Smooth muscle cell (in vitro differentiated cells): ENCODE data around the gene DENND6B. TPM values are rescaled to one million over a fixed set of nuclear protein-coding genes. Genes with fewer than 3 reads are reported as not detected.

ENCODE experiments used
- DNase-seq: peaks from one replicate; lab custom pipeline; 2025; ENCODE audit not compliant: unreplicated experiment; lab: John Stamatoyannopoulos, UW
- H2AFZ ChIP-seq: fragments of 200-600 bp; sonication (generic); 2 replicates; pipeline ENCODE4 v1.6.0; 2016; ENCODE audit warnings: antibody characterized with exemption, low read depth, mild to moderate bottlenecking
- H3F3A ChIP-seq: fragments of 200-600 bp; sonication (generic); 2 replicates; pipeline ENCODE4 v1.6.0; 2017; ENCODE audit warnings: antibody characterized with exemption, low read depth
- H3K27ac ChIP-seq: fragments of 200-600 bp; sonication (generic); 2 replicates; pipeline ENCODE4 v1.5.1; 2016; ENCODE audit warnings: low read depth, mild to moderate bottlenecking
- H3K27me3 ChIP-seq: fragments of 200-600 bp; sonication (generic); 2 replicates; pipeline ENCODE4 v1.6.1; 2016; ENCODE audit warnings: low read depth, mild to moderate bottlenecking
- H3K36me3 ChIP-seq: fragments of 200-600 bp; sonication (generic); 2 replicates; pipeline ENCODE4 v1.5.1; 2016; ENCODE audit warnings: low read depth
- H3K4me1 ChIP-seq: fragments of 200-600 bp; sonication (generic); 2 replicates; pipeline ENCODE4 v1.5.1; 2016; ENCODE audit warnings: low read depth
- H3K4me2 ChIP-seq: fragments of 200-600 bp; sonication (generic); 2 replicates; pipeline ENCODE4 v1.6.0; 2016; ENCODE audit warnings: mild to moderate bottlenecking
- H3K4me3 ChIP-seq: fragments of 200-600 bp; sonication (generic); 2 replicates; pipeline ENCODE4 v1.5.1; 2016; ENCODE audit warnings: mild to moderate bottlenecking
- H3K79me2 ChIP-seq: fragments of 200-600 bp; sonication (generic); 2 replicates; pipeline ENCODE4 v1.6.0; 2016; ENCODE audit warnings: low read depth, mild to moderate bottlenecking
- H3K9ac ChIP-seq: fragments of 200-600 bp; sonication (generic); 2 replicates; pipeline ENCODE4 v1.6.0; 2016; ENCODE audit warnings: low read depth
- H3K9me3 ChIP-seq: fragments of 200-600 bp; sonication (generic); replicated peaks from 2 replicates; pipeline ENCODE4 v1.5.1; 2016; ENCODE audit warnings: low read depth
- H4K20me1 ChIP-seq: fragments of 200-600 bp; sonication (generic); 2 replicates; pipeline ENCODE4 v1.6.0; 2016; ENCODE audit warnings: low read depth
- WGBS: methylation state at CpG from one replicate; pipeline ENCODE4 v1.1.7; 2016; ENCODE audit warnings: low lambda C conversion rate; 5-methylcytosine and 5-hydroxymethylcytosine counted together
- polyA plus RNA-seq: library from polyadenylated mRNA; unstranded; fragments of >200 nt; fragmentation: Nextera tagmentation; extraction: Ambion mirVana; gene quantifications from 2 replicates; pipeline ENCODE4 v1.2.1, GENCODE V29; 2016
- total RNA-seq: library from RNA; depleted of rRNA; stranded (reverse); fragments of >200 nt; gene quantifications from 2 replicates; pipeline ENCODE4 v1.2.3, GENCODE V29; 2014
- TF ChIP-seq, protein P1 (sequence below): fragments of 200-600 bp; sonication (generic); IDR thresholded peaks from 2 replicates; pipeline ENCODE4 v1.5.1; 2017; ENCODE audit warnings: borderline replicate concordance, mild to moderate bottlenecking, antibody characterized with exemption; ENCODE audit not compliant: insufficient read depth, poor library complexity, severe bottlenecking

The DENND6B gene
- total and polyA plus RNA-seq, 2 experiments from 2014 or later, result 3.1 to 7.8 TPM

GRCh38 chr22:50278461-50278860 is 48.4 kb downstream of the DENND6B start:
- Histone ChIP-seq H2AFZ (no peak overlapping the region), H3K4me2 (no peak overlapping the region), H3K36me3 (no peaks in the 10 kb centered on the region), H3K9me3 (no peaks in the 10 kb centered on the region), H3K4me3 (no peak overlapping the region), H3K27ac (no peak overlapping the region), H3K79me2 (peaks cover 5% of the 10 kb centered on the region), H4K20me1 (peaks cover 93% of the 10 kb centered on the region), H3F3A (peaks cover 14% of the 10 kb centered on the region), H3K4me1 (no peaks in the 10 kb centered on the region), H3K27me3 (no peaks in the 10 kb centered on the region), H3K9ac (no peak overlapping the region)
- 95% methylated on average over 16 of the region's 21 CpGs for WGBS
- DNase-seq, result no peak
- TF ChIP-seq, protein P1, sequence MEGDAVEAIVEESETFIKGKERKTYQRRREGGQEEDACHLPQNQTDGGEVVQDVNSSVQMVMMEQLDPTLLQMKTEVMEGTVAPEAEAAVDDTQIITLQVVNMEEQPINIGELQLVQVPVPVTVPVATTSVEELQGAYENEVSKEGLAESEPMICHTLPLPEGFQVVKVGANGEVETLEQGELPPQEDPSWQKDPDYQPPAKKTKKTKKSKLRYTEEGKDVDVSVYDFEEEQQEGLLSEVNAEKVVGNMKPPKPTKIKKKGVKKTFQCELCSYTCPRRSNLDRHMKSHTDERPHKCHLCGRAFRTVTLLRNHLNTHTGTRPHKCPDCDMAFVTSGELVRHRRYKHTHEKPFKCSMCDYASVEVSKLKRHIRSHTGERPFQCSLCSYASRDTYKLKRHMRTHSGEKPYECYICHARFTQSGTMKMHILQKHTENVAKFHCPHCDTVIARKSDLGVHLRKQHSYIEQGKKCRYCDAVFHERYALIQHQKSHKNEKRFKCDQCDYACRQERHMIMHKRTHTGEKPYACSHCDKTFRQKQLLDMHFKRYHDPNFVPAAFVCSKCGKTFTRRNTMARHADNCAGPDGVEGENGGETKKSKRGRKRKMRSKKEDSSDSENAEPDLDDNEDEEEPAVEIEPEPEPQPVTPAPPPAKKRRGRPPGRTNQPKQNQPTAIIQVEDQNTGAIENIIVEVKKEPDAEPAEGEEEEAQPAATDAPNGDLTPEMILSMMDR, result no peak

DNA sequence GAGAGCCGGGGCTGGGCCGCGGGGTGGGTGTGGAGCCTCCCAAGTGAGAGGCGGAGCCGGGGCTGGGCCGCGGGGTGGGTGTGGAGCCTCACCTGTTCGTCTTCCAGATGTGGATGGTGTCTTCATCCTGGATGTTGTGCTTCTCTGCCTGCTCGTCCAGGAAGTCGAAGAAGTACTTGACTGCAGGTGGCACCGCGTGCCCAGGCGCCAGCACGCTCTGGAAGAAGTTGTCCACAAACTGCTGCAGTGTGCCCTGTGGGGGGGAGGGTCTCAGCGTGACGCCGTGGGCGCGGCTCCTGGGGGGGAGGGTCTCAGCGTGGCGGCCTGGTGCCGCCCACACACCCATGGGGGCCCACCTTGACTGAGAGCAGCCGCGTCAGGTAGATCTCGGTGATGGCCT is 49.1 kb downstream of the DENND6B start:
- Histone ChIP-seq H3F3A (peaks cover 14% of the 10 kb centered on the region), H3K4me1 (peaks cover under 1% of the 10 kb centered on the region), H2AFZ (no peak overlapping the region), H3K4me3 (no peak overlapping the region), H3K9me3 (no peaks in the 10 kb centered on the region), H3K27me3 (no peaks in the 10 kb centered on the region), H3K36me3 (no peaks in the 10 kb centered on the region), H3K27ac (no peak overlapping the region), H4K20me1 (peaks cover 90% of the 10 kb centered on the region), H3K79me2 (peaks cover 5% of the 10 kb centered on the region), H3K9ac (no peak overlapping the region), H3K4me2 (no peak overlapping the region)
- TF ChIP-seq, protein P1, result no peak
- 96% methylated on average over 18 of the region's 25 CpGs for WGBS
- DNase-seq, result no peak

DNA sequence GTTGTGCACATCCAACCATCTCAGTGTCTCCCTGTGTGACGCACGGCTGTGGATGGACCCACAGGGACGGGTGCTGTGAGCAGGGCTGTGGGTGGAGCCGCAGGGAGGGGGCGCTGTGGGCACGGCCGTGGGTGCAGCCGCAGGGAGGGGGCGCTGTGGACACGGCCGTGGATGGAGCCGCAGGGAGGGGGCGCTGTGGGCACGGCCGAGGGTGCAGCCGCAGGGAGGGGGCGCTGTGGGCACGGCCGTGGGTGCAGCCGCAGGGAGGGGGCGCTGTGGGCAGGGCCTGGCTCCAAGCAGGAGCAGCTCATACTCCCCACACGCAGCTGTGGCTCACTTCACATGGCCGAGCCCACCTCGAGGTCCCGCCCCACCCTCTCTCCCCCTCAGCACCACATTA is 50.7 kb downstream of the DENND6B start:
- DNase-seq, result no peak

More for the DNA sequence above, 50.7 kb downstream of the DENND6B start:
- no peak overlapping the region for H3K4me3 ChIP-seq
- TF ChIP-seq, protein P1, result peak; percentile 54
- 83% methylated on average over 19 of the region's 25 CpGs for WGBS
- peaks cover 2% of the 10 kb centered on the region for H3K79me2 ChIP-seq
- no peak overlapping the region for H3K27ac ChIP-seq
- H3K9me3 ChIP-seq, result no peaks in the 10 kb centered on the region
- H3F3A ChIP-seq, result peaks cover 18% of the 10 kb centered on the region
- peaks cover 87% of the 10 kb centered on the region for H4K20me1 ChIP-seq
- no peaks in the 10 kb centered on the region for H3K27me3 ChIP-seq
- no peak overlapping the region for H3K9ac ChIP-seq
- H3K4me2 ChIP-seq, result no peak overlapping the region
- peaks cover 16% of the 10 kb centered on the region for H3K4me1 ChIP-seq
- H2AFZ ChIP-seq, result no peak overlapping the region
- H3K36me3 ChIP-seq, result no peaks in the 10 kb centered on the region
